Central memory CD8-positive, alpha-beta T cell (primary cell): ENCODE measurements around the gene HOXA6.

Source experiments
- ATAC-seq: fragments of 150-1000 bp; cut with Tn5 transposase; replicated peaks from 2 replicates; pipeline ENCODE4 v1.10.0; 2022; ENCODE audit warnings: mild to moderate bottlenecking, moderate FRiP score, moderate number of reproducible peaks; ENCODE audit not compliant: poor library complexity, severe bottlenecking; ENCODE audit errors: extremely low read depth
- DNase-seq, 2 donors: peaks; one replicate each; pipeline ENCODE4 v3.0.0; 2021; ENCODE audit warnings: low spot score in 2 of 2
- H3K27ac Mint-ChIP-seq: one replicate; pipeline ENCODE4 v1.8.0; 2022; ENCODE audit warnings: low read depth, mild to moderate bottlenecking, moderate library complexity, mixed read lengths
- H3K27me3 Mint-ChIP-seq: one replicate; pipeline ENCODE4 v1.8.0; 2022; ENCODE audit warnings: mixed read lengths
- H3K36me3 Mint-ChIP-seq: one replicate; pipeline ENCODE4 v1.8.0; 2022; ENCODE audit warnings: mild to moderate bottlenecking, moderate library complexity, mixed read lengths; ENCODE audit not compliant: insufficient read depth
- H3K4me1 Mint-ChIP-seq: one replicate; pipeline ENCODE4 v1.8.0; 2022; ENCODE audit warnings: mixed read lengths
- H3K4me3 Mint-ChIP-seq: one replicate; pipeline ENCODE4 v1.8.0; 2022; ENCODE audit warnings: mild to moderate bottlenecking, moderate library complexity, mixed read lengths
- H3K9me3 Mint-ChIP-seq: one replicate; pipeline ENCODE4 v1.8.0; 2022; ENCODE audit warnings: mixed read lengths

HOXA6 gene

GRCh38 chr7:27160145-27160545, 12.6 kb upstream of the HOXA6 start:
- Mint-ChIP-seq H3K9me3 (no peaks in the 10 kb centered on the region), H3K27me3 (peaks cover 82% of the 10 kb centered on the region), H3K27ac (no peak overlapping the region), H3K4me1 (peaks cover 33% of the 10 kb centered on the region), H3K36me3 (peaks cover 31% of the 10 kb centered on the region), H3K4me3 (peak overlapping the region; percentile 59)
- ATAC-seq (no peak), DNase-seq (no peak)

DNA sequence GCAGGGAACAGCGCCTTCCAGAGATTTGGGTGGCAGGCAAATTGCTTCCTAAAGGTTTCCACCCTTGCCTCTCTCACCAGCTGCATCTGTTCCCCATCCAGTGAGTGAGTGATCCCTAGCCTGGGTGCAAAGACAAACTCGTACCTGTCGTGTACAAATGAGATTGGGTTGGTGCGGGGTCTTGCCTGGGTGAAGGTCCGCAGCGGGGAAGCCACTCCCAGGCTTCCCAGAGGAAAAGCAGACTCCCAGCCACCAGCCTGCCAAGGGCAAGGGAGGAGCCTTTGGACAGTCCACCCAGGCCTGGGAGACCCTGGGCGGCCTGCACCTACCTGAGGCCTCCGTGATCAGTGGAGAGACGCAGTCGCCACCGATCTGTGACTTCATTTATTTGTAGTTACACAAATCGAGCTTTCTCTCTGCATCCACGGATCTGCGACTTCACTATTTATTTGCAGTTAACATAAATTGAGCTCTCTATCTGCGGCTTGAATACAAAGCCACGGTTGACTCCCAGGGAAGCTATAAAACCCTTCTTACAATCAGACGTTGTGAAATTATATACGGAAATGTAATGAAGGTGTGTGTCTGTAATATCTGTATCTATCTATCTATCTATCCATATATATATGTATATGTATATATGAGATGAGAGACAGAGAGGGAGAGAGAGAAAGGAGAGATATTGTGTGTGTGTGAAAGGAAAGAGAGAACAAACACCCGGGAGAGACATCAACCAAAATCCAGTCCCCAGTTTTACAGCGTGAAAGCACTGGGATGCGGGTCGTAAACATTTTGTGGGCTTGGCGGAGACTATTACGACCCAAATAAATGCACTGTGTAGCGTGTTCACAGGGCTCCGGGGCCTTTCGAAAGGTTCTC, 11.9 kb upstream of the HOXA6 start:
- H3K27ac Mint-ChIP-seq, result no peak overlapping the region
- H3K4me3 Mint-ChIP-seq, result peak overlapping the region; percentile 59
- DNase-seq (no peak), ATAC-seq (no peak)
- peaks cover 38% of the 10 kb centered on the region for H3K4me1 Mint-ChIP-seq
- H3K27me3 Mint-ChIP-seq, result peaks cover 87% of the 10 kb centered on the region
- no peaks in the 10 kb centered on the region for H3K9me3 Mint-ChIP-seq
- H3K36me3 Mint-ChIP-seq, result peaks cover 32% of the 10 kb centered on the region

- Mint-ChIP-seq H3K36me3 (peaks cover 29% of the 10 kb centered on the region), H3K9me3 (no peaks in the 10 kb centered on the region), H3K4me1 (peaks cover 44% of the 10 kb centered on the region), H3K27me3 (peaks cover 87% of the 10 kb centered on the region), H3K27ac (peak overlapping the region; percentile 84), H3K4me3 (no peak overlapping the region)
- ATAC-seq (no peak), DNase-seq (no peak)
These were observed 11.1 kb upstream of the HOXA6 start for GRCh38 chr7:27158436-27159265.

GRCh38 chr7:27157702-27158431, 10.3 kb upstream of the HOXA6 start:
- Mint-ChIP-seq H3K27me3 (peaks cover 87% of the 10 kb centered on the region), H3K27ac (peak overlapping the region; percentile 84), H3K36me3 (peaks cover 29% of the 10 kb centered on the region), H3K4me1 (peaks cover 44% of the 10 kb centered on the region), H3K4me3 (peak overlapping the region; percentile 48), H3K9me3 (no peaks in the 10 kb centered on the region)
- ATAC-seq (no peak), DNase-seq (no peak)

DNA sequence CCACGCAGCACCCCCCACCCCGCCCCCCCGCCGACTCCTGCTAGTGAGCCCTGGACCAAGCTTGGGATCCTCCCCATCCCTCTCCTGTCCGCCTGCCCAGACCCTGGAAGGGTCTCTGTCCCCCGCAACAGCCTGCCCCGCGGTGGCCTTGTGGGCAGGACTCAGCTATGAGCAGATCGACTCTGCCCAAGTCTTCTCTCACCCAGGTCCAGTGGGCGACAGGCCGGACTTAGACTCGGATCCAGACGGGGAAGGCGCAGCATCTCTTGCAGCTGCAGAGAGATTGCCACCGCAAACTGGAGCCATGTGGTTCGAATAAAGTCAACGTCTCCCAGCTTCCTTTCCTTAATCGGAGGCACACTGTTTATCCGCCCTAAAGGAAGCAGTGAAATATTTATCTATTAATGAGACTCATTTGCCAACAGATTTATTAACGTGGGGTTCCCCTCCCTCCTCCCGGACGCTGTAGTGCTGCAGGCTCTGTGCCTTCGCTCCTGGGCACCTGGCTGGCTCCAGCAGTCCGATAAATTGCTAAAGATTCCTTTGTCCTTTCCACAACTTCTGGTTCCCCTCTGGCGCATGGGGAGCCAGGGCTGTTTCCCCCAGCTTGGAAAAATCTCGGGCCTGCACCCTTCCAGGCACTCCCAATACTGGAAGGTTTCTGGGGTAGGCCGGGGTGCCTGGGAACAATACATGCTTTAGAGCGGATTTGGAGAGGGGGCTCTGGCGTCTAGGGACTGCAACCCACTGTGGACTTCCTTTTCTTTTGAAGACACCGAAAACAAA, 9.5 kb upstream of the HOXA6 start:
- DNase-seq, result no peak
- ATAC-seq, result no peak
- Mint-ChIP-seq H3K27me3 (peaks cover 87% of the 10 kb centered on the region), H3K4me1 (peaks cover 47% of the 10 kb centered on the region), H3K4me3 (peak overlapping the region; percentile 48), H3K27ac (peak overlapping the region; percentile 84), H3K36me3 (peaks cover 29% of the 10 kb centered on the region), H3K9me3 (no peaks in the 10 kb centered on the region)

GRCh38 chr7:27156508-27156898, 8.9 kb upstream of the HOXA6 start, which contains the start of gene HOXA7:
HOXA7 (minus strand) TSS chr7:27156675; CDS start chr7:27156545, 130 bp downstream.
- H3K9me3 Mint-ChIP-seq, result no peaks in the 10 kb centered on the region
- H3K36me3 Mint-ChIP-seq, result peaks cover 31% of the 10 kb centered on the region
- peaks cover 88% of the 10 kb centered on the region for H3K27me3 Mint-ChIP-seq
- no peak for ATAC-seq
- DNase-seq, result no peak
- peak within 1 kb of the TSS; percentile 84 for H3K27ac Mint-ChIP-seq
- H3K4me3 Mint-ChIP-seq, result peak within 1 kb of the TSS; percentile 58
- H3K4me1 Mint-ChIP-seq, result peaks cover 53% of the 10 kb centered on the region

DNA sequence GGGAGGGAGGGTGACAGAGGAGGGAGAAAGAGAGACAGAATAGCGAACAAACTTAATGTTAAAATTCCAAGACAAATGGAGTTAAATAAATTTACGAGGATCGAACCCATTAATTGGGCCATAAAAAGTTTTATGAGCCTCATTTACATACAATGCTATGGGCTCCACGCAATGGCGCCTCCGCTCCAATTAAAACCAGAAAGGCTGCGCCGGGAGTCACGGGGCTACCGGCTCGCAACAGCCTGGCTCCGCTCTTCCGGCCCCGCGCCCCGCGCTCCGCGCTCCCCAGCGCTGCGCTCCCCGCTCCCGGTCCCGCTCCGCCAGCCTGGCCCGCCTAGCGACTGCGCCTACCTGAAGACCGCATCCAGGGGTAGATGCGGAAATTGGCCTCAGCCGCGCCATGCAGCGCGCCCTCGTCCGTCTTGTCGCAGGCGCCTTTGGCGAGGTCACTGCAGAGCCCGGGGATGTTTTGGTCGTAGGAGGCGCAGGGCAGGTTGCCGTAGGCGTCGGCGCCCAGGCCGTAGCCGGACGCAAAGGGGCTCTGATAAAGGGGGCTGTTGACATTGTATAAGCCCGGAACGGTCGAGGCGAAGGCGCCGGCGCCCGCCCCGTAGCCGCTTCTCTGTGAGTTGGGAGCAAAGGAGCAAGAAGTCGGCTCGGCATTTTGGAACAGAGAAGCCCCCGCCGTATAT, 8.4 kb upstream of the HOXA6 start:
- no peak for ATAC-seq
- peaks cover 93% of the 10 kb centered on the region for H3K27me3 Mint-ChIP-seq
- peaks cover 55% of the 10 kb centered on the region for H3K4me1 Mint-ChIP-seq
- no peaks in the 10 kb centered on the region for H3K9me3 Mint-ChIP-seq
- peaks cover 36% of the 10 kb centered on the region for H3K36me3 Mint-ChIP-seq
- H3K4me3 Mint-ChIP-seq, result peak overlapping the region; percentile 58
- H3K27ac Mint-ChIP-seq, result peak overlapping the region; percentile 79
- no peak for DNase-seq

GRCh38 chr7:27154901-27155815, 7.6 kb upstream of the HOXA6 start:
- DNase-seq (no peak), ATAC-seq (no peak)
- H3K27me3 Mint-ChIP-seq, result peaks cover 100% of the 10 kb centered on the region
- H3K9me3 Mint-ChIP-seq, result no peaks in the 10 kb centered on the region
- H3K27ac Mint-ChIP-seq, result peak overlapping the region; percentile 82
- H3K4me1 Mint-ChIP-seq, result peaks cover 61% of the 10 kb centered on the region
- H3K36me3 Mint-ChIP-seq, result peaks cover 36% of the 10 kb centered on the region
- H3K4me3 Mint-ChIP-seq, result peak overlapping the region; percentile 58

DNA sequence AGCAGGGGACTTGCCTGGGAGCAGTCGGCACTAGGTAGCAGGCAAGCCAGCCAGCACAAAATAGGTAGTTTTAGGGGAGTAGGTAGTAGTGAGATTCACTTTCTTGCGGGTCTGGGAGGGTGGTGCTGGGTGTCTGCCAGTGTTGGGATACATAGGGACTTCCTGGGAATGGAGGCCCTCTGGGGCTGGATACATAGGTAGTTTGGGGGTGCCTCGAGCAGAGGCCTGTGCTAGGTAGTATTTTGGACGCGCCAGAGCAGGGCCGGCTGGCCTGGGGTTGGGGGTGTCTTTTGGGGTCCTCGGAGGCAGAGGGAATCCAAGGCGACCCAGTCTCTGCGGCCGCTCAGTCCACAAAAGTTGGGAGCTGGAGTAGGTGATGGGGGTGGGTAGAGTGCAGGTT, 6.8 kb upstream of the HOXA6 start:
- Mint-ChIP-seq H3K9me3 (no peaks in the 10 kb centered on the region), H3K36me3 (peaks cover 36% of the 10 kb centered on the region), H3K4me1 (peaks cover 55% of the 10 kb centered on the region), H3K4me3 (peak overlapping the region; percentile 58), H3K27me3 (peaks cover 96% of the 10 kb centered on the region), H3K27ac (peak overlapping the region; percentile 82)
- DNase-seq (no peak), ATAC-seq (no peak)

DNA sequence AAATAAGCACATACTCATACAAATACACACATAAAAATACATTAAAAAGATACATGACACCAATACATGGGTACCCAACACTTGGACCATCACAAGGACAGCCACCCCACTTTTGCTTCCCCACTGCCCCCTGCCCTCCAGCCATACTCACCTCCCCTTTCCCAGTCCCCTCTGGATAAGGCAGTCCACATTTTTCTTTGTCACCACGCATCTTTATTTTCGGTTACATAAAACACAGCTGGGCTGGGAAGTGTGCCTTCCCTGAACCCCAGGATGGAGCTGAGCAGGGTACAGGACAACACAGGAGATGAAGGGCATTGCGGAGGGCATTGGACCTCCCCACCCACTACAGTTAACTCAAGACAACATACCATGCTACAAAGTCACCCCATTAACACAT, 6.0 kb upstream of the HOXA6 start:
- Mint-ChIP-seq H3K27ac (no peak overlapping the region), H3K36me3 (peaks cover 36% of the 10 kb centered on the region), H3K4me1 (peaks cover 50% of the 10 kb centered on the region), H3K4me3 (no peak overlapping the region), H3K27me3 (peaks cover 96% of the 10 kb centered on the region), H3K9me3 (no peaks in the 10 kb centered on the region)
- ATAC-seq, result no peak
- DNase-seq, result no peak
